Measurements from ENCODE around the gene TRIM45.
"Not testable (repeated sequence)": the region's sequence is repeated elsewhere in the genome, so short reads cannot be mapped to it uniquely, and the experiment has no call there.

The TRIM45 gene

DNA sequence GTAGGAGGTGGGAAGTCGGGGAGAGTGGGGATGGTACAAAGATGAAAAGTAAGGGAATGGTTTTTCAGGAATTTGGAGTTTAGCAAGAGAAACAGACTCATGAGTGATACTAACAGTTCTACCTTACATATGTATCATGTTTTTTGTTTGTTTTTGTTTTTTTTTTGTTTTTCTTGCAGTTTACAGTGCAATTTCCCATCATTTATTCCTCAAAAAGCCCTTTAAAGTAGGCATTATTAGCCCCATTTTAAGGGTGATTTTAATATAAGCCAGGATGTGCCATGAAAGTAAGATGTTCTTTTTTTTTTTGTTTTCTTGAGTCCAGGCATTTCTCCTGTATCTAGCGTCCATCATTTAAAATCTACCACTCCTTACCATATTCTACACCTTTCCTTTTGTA, 13.8 kb upstream of the TRIM45 start:
- no peak for DNase-seq (ENCODE audit: extremely low read depth in 1 of 2, low read depth in 1 of 2)

- DNase-seq (ENCODE audit: extremely low read depth in 1 of 2, low read depth in 1 of 2): no peak
Observed at GRCh38 chr1:117130526-117130925, 9.0 kb upstream of the TRIM45 start.

- DNase-seq (ENCODE audit: extremely low read depth in 1 of 2, low read depth in 1 of 2): no peak
Observed at GRCh38 chr1:117128323-117129079, 7.0 kb upstream of the TRIM45 start.

DNA sequence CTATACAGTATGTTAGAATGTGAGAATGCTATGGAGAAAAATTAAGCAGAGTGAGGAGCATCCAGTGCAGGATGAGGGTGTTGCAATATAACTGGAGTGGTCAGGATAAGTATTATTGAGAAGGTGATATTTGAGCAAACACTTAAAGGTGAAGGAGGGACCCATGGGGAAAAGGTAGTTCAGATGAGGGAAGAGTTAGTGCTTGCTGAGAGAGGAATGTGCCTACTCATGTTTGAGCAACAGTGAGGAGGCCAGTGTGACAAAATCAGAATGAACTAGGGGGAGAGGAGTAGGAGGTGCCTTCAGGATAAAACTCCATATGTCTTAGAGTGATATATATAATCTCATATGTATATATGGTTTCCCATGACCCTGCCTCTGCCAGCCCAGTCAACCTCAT, 6.2 kb upstream of the TRIM45 start:
- DNase-seq (ENCODE audit: extremely low read depth in 1 of 2, low read depth in 1 of 2): no peak

GRCh38 chr1:117124661-117125060, 3.1 kb upstream of the TRIM45 start:
- no peak for DNase-seq (ENCODE audit: extremely low read depth in 1 of 2, low read depth in 1 of 2)

DNA sequence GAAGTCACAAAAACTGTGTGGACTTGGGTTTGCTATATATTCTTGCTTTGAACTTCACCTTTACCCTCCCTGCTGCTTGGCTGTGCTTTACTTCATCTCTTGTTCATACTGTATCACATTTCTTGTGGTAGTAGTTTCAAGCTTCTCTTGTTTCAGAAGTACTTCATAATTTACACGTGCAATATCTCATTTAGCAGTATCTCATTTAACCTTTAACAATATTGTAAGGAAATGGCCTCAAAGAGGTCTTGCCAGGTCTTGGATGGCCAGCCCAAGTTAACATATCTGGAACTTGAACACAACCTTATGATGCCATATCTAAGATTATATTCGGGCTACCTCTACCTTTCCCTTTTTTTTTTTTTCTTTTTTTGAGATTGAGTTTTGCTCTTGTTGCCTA, 1.7 kb upstream of the TRIM45 start:
- DNase-seq (ENCODE audit: extremely low read depth in 1 of 2, low read depth in 1 of 2): no peak

DNA sequence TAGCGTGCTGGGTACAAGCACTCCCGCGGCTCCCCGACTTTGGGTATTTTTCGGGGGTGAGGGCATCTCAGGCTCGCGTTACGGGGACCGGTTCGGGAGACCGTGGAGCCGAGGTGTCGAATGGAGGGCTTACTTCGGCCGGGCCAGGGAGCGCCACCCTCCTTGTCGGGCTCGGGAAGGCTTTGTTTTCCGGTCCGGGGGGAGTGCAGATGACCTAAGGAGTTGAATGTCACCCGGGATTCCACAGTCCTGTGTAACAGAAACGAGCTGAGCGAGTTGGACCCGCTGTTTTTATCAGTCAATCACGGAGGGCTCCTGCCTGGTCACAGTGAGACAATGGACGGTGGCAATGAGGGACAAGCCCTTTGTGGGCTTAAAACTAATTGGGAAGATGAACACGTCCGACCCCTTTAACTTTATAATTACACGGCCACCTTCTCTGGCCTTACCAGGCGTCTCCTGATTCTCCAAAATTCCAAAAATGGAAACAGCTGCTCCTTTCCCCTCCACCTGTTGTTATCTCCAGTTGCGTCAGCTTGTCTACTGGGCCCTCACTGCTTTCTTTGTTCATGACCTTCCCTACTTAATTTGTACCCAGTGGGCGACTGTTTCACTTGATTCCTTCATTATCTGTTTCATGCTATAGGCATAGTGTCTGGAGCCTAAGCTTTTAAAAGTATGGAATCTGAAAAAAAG, 929 bp upstream of the TRIM45 start:
- DNase-seq (ENCODE audit: extremely low read depth in 1 of 2, low read depth in 1 of 2): no peak

- peak in 1 of 2 donors; percentile 0 for DNase-seq (ENCODE audit: extremely low read depth in 1 of 2, low read depth in 1 of 2)
Observed at GRCh38 chr1:117120774-117121588, 568 bp downstream of the TRIM45 start.

DNA sequence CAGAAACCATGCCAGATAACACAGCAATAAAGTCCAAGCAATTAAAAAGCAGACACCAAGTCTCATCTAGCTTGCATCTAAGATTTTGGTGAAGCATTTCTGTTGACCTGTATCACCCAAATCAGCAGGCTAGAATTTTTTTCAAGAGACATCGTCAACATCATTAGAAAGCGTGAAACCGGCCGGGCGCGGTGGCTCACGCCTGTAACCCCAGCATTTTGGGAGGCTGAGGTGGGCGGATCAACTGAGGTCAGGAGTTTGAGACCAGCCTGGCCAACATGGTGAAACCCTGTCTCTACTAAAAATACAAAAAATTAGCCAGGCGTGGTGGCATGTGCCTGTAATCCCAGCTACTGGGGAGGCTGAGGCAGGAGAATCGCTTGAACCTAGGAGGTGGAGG, 2.4 kb downstream of the TRIM45 start:
- not testable (repeated sequence) for DNase-seq (ENCODE audit: extremely low read depth in 1 of 2, low read depth in 1 of 2)

DNA sequence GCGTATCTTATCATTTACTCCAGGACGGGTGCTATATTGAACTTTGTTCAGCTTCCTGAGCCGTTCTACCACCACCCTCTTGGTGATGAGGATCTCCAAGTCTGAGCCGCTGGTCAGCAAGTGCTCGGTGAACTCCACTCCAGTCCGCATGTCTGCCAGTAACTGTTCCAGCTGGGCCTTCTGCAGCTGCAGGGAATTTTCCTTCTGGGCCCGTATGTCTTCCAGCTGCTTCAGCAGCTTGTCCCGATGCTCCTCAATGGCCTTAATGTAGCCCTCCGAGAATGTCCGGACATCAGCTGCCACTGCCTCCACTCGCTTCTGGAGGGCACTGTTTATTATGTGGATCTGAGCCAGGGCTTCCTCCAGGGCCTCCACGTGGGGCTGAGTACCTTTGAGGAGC, 3.4 kb downstream of the TRIM45 start:
- no peak for DNase-seq (ENCODE audit: extremely low read depth in 1 of 2, low read depth in 1 of 2)

- no peak for DNase-seq (ENCODE audit: extremely low read depth in 1 of 2, low read depth in 1 of 2)
Observed at GRCh38 chr1:117117697-117118096, 3.9 kb downstream of the TRIM45 start.

- DNase-seq (ENCODE audit: extremely low read depth in 1 of 2, low read depth in 1 of 2): no peak
Observed at GRCh38 chr1:117116784-117117130, 4.8 kb downstream of the TRIM45 start.

DNA sequence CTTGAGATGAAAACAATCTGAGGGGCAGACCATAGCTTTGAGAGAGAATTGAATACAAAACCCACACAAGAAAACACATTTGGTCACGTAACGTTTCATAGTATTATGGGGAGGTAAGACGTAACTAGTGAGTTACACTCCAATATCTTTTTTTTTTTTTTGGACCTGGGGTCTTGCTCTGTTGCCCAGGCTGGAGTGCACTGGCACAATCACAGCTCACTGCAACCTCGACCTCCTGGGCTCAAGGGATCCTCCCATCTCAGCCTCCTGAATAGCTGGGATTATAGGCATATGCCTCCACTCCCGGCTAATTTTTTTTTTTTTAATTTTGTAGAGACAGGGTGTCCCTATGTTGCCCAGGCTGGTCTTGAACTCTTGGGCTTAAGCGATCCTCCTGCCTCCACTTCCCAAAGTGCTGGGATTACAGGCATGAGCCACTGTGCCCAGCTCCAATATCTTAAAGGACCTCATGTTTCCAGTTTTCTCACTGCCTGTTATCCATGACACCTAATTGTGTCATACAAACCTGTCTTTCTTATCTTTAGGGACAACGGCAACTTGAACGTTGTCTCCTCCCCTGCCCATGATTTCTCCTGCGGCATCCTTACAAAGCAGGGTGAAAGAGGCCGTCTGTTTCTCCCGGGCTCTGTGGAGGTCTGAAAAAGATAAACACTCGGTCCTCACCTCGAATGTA, 5.3 kb downstream of the TRIM45 start:
- DNase-seq (ENCODE audit: extremely low read depth in 1 of 2, low read depth in 1 of 2): no peak

DNA sequence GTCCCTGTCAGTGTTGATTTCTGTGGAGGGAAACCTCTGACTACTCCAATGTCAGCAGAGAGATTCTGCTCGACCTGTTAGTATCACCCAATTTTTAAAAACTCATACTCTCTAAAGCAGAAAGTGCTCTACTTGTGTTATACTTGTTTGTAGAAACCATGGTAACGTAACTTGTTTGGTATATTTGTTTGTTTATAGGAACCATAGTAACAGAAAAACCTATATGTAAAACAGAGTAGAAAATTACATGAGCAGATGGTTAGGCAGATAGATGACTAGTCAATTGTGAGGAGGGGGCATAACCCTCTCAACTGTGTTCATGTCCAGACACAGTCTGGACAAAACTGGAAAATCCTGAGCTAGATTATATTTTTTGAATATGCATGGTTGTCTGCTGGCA, 6.7 kb downstream of the TRIM45 start:
- no peak for DNase-seq (ENCODE audit: extremely low read depth in 1 of 2, low read depth in 1 of 2)

DNA sequence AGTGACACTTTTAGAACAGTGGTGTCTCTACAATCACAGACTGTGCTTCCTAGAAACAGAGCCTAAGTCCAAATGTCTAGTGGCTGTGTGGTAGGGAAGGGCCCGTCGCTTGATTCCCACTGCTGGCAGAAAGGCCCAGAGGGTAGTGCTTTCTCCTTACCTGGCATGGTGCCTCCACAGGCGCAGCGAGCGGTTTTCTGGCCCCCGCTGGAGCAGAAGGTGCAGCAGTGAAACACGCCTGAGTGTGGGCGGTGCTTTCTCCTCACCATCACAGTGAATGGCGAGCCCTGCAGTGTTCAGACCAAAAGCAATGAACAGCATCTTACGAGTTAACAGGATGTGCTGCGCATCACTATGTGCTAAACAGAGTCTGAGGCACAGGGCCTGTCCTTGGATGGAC, 8.3 kb downstream of the TRIM45 start:
- no peak for DNase-seq (ENCODE audit: extremely low read depth in 1 of 2, low read depth in 1 of 2)

DNA sequence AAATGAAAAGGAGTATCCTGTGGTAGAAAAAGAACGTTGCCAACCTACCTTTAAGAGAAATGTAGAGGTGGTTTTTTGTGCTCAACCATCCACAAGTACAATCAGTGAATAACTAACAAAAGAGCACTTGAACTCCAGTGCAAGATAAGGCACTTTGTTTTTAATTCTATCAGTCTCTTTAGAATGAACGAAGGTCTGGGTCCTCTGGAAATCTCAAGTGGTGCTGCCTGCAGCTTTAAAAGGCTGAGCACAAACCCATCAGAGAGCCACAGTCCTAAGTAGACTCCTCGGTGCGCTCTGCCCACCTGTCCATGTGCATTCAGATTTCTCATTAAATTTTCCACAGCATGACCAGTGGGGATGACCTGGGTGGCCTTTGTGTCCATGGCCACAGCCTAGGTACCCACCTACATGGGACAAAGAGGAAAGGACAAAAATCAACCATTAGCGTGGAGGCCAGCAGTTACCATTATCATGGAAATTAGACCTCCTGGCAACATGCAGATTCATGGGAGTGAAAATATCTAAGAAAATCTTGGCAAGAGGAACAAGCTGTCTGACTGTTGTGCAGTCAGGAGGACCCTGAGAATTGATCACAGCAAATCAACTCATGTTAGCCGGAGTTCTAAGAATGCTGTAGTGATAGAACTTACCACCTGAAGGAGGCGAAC, 9.4 kb downstream of the TRIM45 start:
- DNase-seq (ENCODE audit: extremely low read depth in 1 of 2, low read depth in 1 of 2): no peak

DNA sequence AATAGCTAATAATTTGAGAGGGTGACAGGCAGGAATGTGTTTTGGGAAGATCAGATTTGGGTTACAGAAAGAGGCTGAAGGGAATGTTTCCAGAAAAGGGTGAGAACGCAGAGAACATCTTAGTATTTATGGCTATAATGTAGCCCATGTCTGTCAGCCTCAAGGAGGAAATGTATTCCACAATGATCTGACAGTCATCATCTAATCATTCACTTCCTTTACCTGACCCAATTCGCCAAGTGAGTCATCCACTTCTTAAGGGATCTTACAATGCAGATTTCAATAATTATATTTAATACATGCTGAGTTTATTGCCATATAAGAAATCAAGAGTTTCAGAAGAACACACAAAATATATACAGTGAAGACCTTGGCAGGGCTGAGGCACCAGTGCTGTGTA, 10.8 kb downstream of the TRIM45 start:
- DNase-seq (ENCODE audit: extremely low read depth in 1 of 2, low read depth in 1 of 2): no peak

- DNase-seq (ENCODE audit: extremely low read depth in 1 of 2, low read depth in 1 of 2): no peak
Observed at GRCh38 chr1:117107364-117107763, 14.2 kb downstream of the TRIM45 start.

DNA sequence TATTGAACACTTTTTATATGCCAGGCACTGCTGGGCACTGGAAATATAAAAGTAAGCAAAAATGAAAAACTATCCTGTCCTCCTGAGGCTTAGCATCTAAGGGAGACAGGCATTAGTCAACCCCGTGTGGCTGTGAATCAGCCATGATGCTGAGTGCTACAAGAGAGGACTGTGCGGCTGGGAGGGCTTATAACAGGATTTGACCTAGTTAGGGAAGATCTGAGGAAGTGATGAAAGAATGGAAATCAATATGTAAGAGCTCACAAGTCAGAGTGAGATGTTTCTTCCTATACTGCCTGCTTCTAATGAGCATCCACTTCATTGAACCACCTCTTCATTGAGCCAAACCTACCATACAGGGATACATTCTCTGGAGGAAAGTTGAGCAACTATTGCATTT, 15.1 kb downstream of the TRIM45 start:
- DNase-seq (ENCODE audit: extremely low read depth in 1 of 2, low read depth in 1 of 2): no peak

DNA sequence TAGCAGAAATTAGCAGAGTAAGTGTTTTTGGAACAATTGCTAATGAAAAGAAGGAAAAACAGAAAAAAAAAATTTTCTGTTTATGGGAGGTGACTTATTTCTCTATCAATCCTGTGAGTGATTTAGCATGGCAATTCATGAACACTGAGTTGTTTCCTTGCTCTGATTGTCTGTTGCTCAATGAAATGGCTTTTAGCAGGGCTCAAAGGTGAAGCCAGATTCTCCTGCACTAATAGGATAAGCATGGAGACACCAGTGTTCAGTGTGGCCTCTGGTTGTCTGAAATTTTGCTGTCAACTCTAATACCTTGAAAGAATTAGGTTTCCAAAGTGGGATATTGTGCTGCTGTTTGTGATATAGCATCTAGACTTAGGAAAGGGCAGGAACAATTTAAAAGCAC, 15.8 kb downstream of the TRIM45 start:
- no peak for DNase-seq (ENCODE audit: extremely low read depth in 1 of 2, low read depth in 1 of 2)

DNA sequence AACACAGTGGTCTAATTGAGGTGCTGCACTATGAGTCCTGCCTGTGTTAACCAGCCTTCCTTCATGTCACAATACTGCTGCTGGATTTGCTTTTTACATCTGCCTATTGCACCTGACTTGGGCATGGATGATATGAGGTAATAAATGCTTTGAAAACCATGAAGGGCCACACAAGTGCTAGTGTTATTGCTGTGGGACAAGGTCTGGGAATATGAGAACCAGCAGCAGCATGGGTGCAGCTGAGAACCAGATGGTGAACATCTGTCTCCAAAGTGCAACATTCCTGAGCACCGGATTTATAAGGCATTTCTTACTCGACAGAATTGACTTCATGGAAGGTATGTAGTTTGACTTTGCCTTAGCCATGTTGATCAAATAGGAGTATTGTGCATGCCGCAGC, 16.6 kb downstream of the TRIM45 start:
- DNase-seq (ENCODE audit: extremely low read depth in 1 of 2, low read depth in 1 of 2): no peak

Data from stimulated activated CD8-positive, alpha-beta memory T cell treated with anti-CD3 and anti-CD28 coated beads, Interleukin-7, amount 100 ng/mL, for 48 hours (primary cell).